ACC112 (cell line): ENCODE results near the gene CHCHD3.
"Not testable (repeated sequence)": the region's sequence is repeated elsewhere in the genome, so short reads cannot be mapped to it uniquely, and the experiment has no call there.

Experiments
- H2AFZ ChIP-seq: fragments of 200-600 bp; sonication (generic); one replicate; pipeline ENCODE4 v1.6.0; 2017; ENCODE audit warnings: antibody characterized with exemption, low read length; ENCODE audit not compliant: unreplicated experiment
- H3K27ac ChIP-seq: fragments of 200-600 bp; sonication (generic); 2 replicates; pipeline ENCODE4 v1.5.1; 2014; ENCODE audit warnings: low read depth, mild to moderate bottlenecking, antibody characterized with exemption, low read length, moderate library complexity
- H3K27me3 ChIP-seq: fragments of 200-600 bp; sonication (generic); 2 replicates; pipeline ENCODE4 v1.6.1; 2014; ENCODE audit warnings: mild to moderate bottlenecking, antibody characterized with exemption, low read length, moderate library complexity, mixed read lengths; ENCODE audit not compliant: insufficient read depth
- H3K36me3 ChIP-seq: fragments of 200-600 bp; sonication (generic); 2 replicates; pipeline ENCODE4 v1.6.1; 2016; ENCODE audit warnings: mild to moderate bottlenecking, antibody characterized with exemption, low read length, moderate library complexity, mixed read lengths; ENCODE audit not compliant: insufficient read depth
- H3K4me1 ChIP-seq: fragments of 200-600 bp; sonication (generic); one replicate; pipeline ENCODE4 v1.6.1; 2016; ENCODE audit warnings: low read length, mixed read lengths; ENCODE audit not compliant: insufficient read depth, unreplicated experiment, control insufficient read depth
- H3K4me3 ChIP-seq: fragments of 200-600 bp; sonication (generic); 2 replicates; pipeline ENCODE4 v1.5.1; 2014; ENCODE audit warnings: mild to moderate bottlenecking, low read depth, low read length
- H3K79me2 ChIP-seq: fragments of 200-600 bp; sonication (generic); one replicate; pipeline ENCODE4 v1.6.0; 2016; ENCODE audit warnings: low read length; ENCODE audit not compliant: control insufficient read depth, unreplicated experiment, insufficient read depth

Gene CHCHD3

GRCh38 chr7:132980402-132980801, 101.5 kb downstream of the CHCHD3 start:
- Histone ChIP-seq H3K27ac (no peak overlapping the region), H3K4me3 (no peak overlapping the region), H2AFZ (no peak overlapping the region), H3K36me3 (no peaks in the 10 kb centered on the region), H3K27me3 (no peaks in the 10 kb centered on the region), H3K79me2 (peaks cover 10% of the 10 kb centered on the region), H3K4me1 (no peaks in the 10 kb centered on the region)

GRCh38 chr7:132979524-132979923, 102.4 kb downstream of the CHCHD3 start:
- Histone ChIP-seq H3K36me3 (no peaks in the 10 kb centered on the region), H3K4me1 (no peaks in the 10 kb centered on the region), H3K27ac (no peak overlapping the region), H2AFZ (no peak overlapping the region), H3K79me2 (peaks cover 10% of the 10 kb centered on the region), H3K27me3 (no peaks in the 10 kb centered on the region), H3K4me3 (no peak overlapping the region)

- Histone ChIP-seq H3K79me2 (peaks cover 10% of the 10 kb centered on the region), H3K4me3 (no peak overlapping the region), H3K27me3 (no peaks in the 10 kb centered on the region), H3K27ac (no peak overlapping the region), H3K4me1 (no peaks in the 10 kb centered on the region), H2AFZ (no peak overlapping the region), H3K36me3 (peaks cover 7% of the 10 kb centered on the region)
Observed at GRCh38 chr7:132977234-132977633, 104.7 kb downstream of the CHCHD3 start.

- no peaks in the 10 kb centered on the region for H3K4me1 ChIP-seq
- H3K4me3 ChIP-seq, result no peak overlapping the region
- H3K27ac ChIP-seq, result no peak overlapping the region
- H3K79me2 ChIP-seq, result peaks cover 7% of the 10 kb centered on the region
- H3K36me3 ChIP-seq, result peaks cover 7% of the 10 kb centered on the region
- no peak overlapping the region for H2AFZ ChIP-seq
- H3K27me3 ChIP-seq, result no peaks in the 10 kb centered on the region
Observed at GRCh38 chr7:132972745-132973144, 109.1 kb downstream of the CHCHD3 start.

GRCh38 chr7:132970257-132970656, 111.6 kb downstream of the CHCHD3 start:
- peaks cover 8% of the 10 kb centered on the region for H3K79me2 ChIP-seq
- no peak overlapping the region for H2AFZ ChIP-seq
- H3K4me1 ChIP-seq, result no peaks in the 10 kb centered on the region
- H3K27me3 ChIP-seq, result no peaks in the 10 kb centered on the region
- no peak overlapping the region for H3K4me3 ChIP-seq
- H3K36me3 ChIP-seq, result peaks cover 7% of the 10 kb centered on the region
- H3K27ac ChIP-seq, result no peak overlapping the region

- H3K36me3 ChIP-seq, result peaks cover 7% of the 10 kb centered on the region
- no peaks in the 10 kb centered on the region for H3K4me1 ChIP-seq
- no peak overlapping the region for H2AFZ ChIP-seq
- H3K27me3 ChIP-seq, result no peaks in the 10 kb centered on the region
- no peak overlapping the region for H3K27ac ChIP-seq
- H3K79me2 ChIP-seq, result peaks cover 8% of the 10 kb centered on the region
- no peak overlapping the region for H3K4me3 ChIP-seq
Observed at GRCh38 chr7:132969520-132969919, 112.4 kb downstream of the CHCHD3 start.

- not testable (repeated sequence) for H3K4me1 ChIP-seq, H3K36me3 ChIP-seq, H3K4me3 ChIP-seq, H3K79me2 ChIP-seq, H3K27ac ChIP-seq, H2AFZ ChIP-seq, H3K27me3 ChIP-seq
Observed at GRCh38 chr7:132967470-132967848, 114.4 kb downstream of the CHCHD3 start.

GRCh38 chr7:132966754-132967469, 115.0 kb downstream of the CHCHD3 start:
- H3K4me1 ChIP-seq, result no peaks in the 10 kb centered on the region

GRCh38 chr7:132965951-132966350, 115.9 kb downstream of the CHCHD3 start:
- peaks cover 8% of the 10 kb centered on the region for H3K79me2 ChIP-seq
- H3K36me3 ChIP-seq, result no peaks in the 10 kb centered on the region
- no peak overlapping the region for H3K4me3 ChIP-seq
- no peak overlapping the region for H2AFZ ChIP-seq
- H3K27me3 ChIP-seq, result no peaks in the 10 kb centered on the region
- H3K27ac ChIP-seq, result no peak overlapping the region
- H3K4me1 ChIP-seq, result no peaks in the 10 kb centered on the region

More at GRCh38 chr7:132966754-132967469, 115.0 kb downstream of the CHCHD3 start:
- no peaks in the 10 kb centered on the region for H3K36me3 ChIP-seq
- H3K27ac ChIP-seq, result no peak overlapping the region
- no peak overlapping the region for H3K4me3 ChIP-seq
- H3K27me3 ChIP-seq, result no peaks in the 10 kb centered on the region
- peaks cover 8% of the 10 kb centered on the region for H3K79me2 ChIP-seq
- no peak overlapping the region for H2AFZ ChIP-seq

GRCh38 chr7:132964876-132965275, 117.0 kb downstream of the CHCHD3 start:
- Histone ChIP-seq H3K4me3 (no peak overlapping the region), H3K79me2 (peaks cover 8% of the 10 kb centered on the region), H3K4me1 (no peaks in the 10 kb centered on the region), H2AFZ (no peak overlapping the region), H3K36me3 (no peaks in the 10 kb centered on the region), H3K27me3 (no peaks in the 10 kb centered on the region), H3K27ac (no peak overlapping the region)

- H3K27me3 ChIP-seq, result no peaks in the 10 kb centered on the region
- no peaks in the 10 kb centered on the region for H3K79me2 ChIP-seq
- no peak overlapping the region for H3K4me3 ChIP-seq
- H2AFZ ChIP-seq, result no peak overlapping the region
- no peak overlapping the region for H3K27ac ChIP-seq
- H3K4me1 ChIP-seq, result no peaks in the 10 kb centered on the region
- no peaks in the 10 kb centered on the region for H3K36me3 ChIP-seq
Observed at GRCh38 chr7:132959891-132960290, 122.0 kb downstream of the CHCHD3 start.
